CD14-positive monocyte (primary cell): ENCODE measurements around the gene ABHD1. TPM values are rescaled to one million over a fixed set of nuclear protein-coding genes. Genes with fewer than 3 reads are reported as not detected.

Experiments
- DNase-seq, 3 donors: peaks; one replicate each; pipeline ENCODE4 v3.0.0-alpha.2; 2011 to 2022
- H2AFZ ChIP-seq: 2 replicates; pipeline ENCODE4 v1.6.0; 2012; ENCODE audit warnings: mild to moderate bottlenecking, low read depth, low read length, inconsistent platforms; ENCODE audit not compliant: insufficient read depth, poor library complexity, severe bottlenecking
- H3K27ac ChIP-seq, 2 donors: 1 replicate in 1 of 2; 2 replicates in 1 of 2; pipeline ENCODE4 v1.5.1; 2012 to 2013; ENCODE audit warnings: low read length in 2 of 2, control low read depth in 1 of 2, inconsistent platforms in 1 of 2, low read depth in 1 of 2, mild to moderate bottlenecking in 1 of 2
- H3K27me3 ChIP-seq, 2 donors: one replicate each; pipeline versions ENCODE4 v1.6.0 to v1.6.1; 2011 to 2013; ENCODE audit warnings: low read length in 2 of 2; ENCODE audit not compliant: control insufficient read depth in 2 of 2, insufficient read depth in 2 of 2
- H3K36me3 ChIP-seq, 2 donors: replicated peaks in 1 of 2; 1 replicate in 1 of 2; 2 replicates in 1 of 2; pipeline versions ENCODE4 v1.5.1 to v1.6.1; 2012 to 2013; ENCODE audit warnings: low read length in 2 of 2, control low read depth in 1 of 2, inconsistent platforms in 1 of 2, mild to moderate bottlenecking in 1 of 2; ENCODE audit not compliant: insufficient read depth in 2 of 2, control insufficient read depth in 1 of 2
- H3K4me1 ChIP-seq, 2 donors: 1 replicate in 1 of 2; 2 replicates in 1 of 2; pipeline versions ENCODE4 v1.5.1 to v1.6.1; 2012 to 2013; ENCODE audit warnings: low read length in 2 of 2, control low read depth in 1 of 2, inconsistent platforms in 1 of 2, mild to moderate bottlenecking in 1 of 2, moderate library complexity in 1 of 2; ENCODE audit not compliant: insufficient read depth in 2 of 2, control insufficient read depth in 1 of 2
- H3K4me2 ChIP-seq: replicated peaks from 2 replicates; pipeline ENCODE3; 2012; ENCODE audit warnings: low read length, moderate library complexity, mild to moderate bottlenecking; ENCODE audit not compliant: poor library complexity, severe bottlenecking; ENCODE audit errors: extremely low read depth
- H3K4me3 ChIP-seq, 3 experiments: fragments of 200-600 bp in 1 of 3; sonication (generic) in 1 of 3; replicated peaks in 1 of 3; 1 replicate in 2 of 3; 2 replicates in 1 of 3; pipeline ENCODE4 v1.5.1; 2011 to 2013; ENCODE audit warnings: low read length in 3 of 3, mild to moderate bottlenecking in 3 of 3, control low read depth in 2 of 3, low read depth in 2 of 3, inconsistent platforms in 1 of 3, moderate library complexity in 1 of 3
- H3K79me2 ChIP-seq: 2 replicates; pipeline ENCODE4 v1.6.0; 2012; ENCODE audit warnings: mild to moderate bottlenecking, control low read depth, inconsistent platforms, low read length, moderate library complexity; ENCODE audit not compliant: insufficient read depth
- H3K9ac ChIP-seq: 2 replicates; pipeline ENCODE4 v1.6.0; 2017; ENCODE audit warnings: low read length, mild to moderate bottlenecking; ENCODE audit not compliant: insufficient read depth, poor library complexity, severe bottlenecking
- H3K9me3 ChIP-seq, 2 donors: replicated peaks in 1 of 2; 1 replicate in 1 of 2; 2 replicates in 1 of 2; pipeline versions ENCODE4 v1.5.1 to v1.6.1; 2012 to 2013; ENCODE audit warnings: low read length in 2 of 2, control low read depth in 1 of 2; ENCODE audit not compliant: control insufficient read depth in 1 of 2, insufficient read depth in 1 of 2
- H4K20me1 ChIP-seq: 2 replicates; pipeline ENCODE4 v1.6.0; 2012; ENCODE audit warnings: mild to moderate bottlenecking, low read length, control low read depth, moderate library complexity; ENCODE audit not compliant: insufficient read depth
- H3K27ac Mint-ChIP-seq, 7 donors: one replicate each; pipeline ENCODE4 v1.8.0; 2020; ENCODE audit warnings: mild to moderate bottlenecking in 7 of 7, mixed read lengths in 7 of 7, moderate library complexity in 6 of 7, inconsistent platforms in 2 of 7
- H3K27me3 Mint-ChIP-seq, 3 donors: one replicate each; pipeline ENCODE4 v1.8.0; 2021 to 2022; ENCODE audit warnings: low read depth in 3 of 3, mild to moderate bottlenecking in 3 of 3, mixed read lengths in 3 of 3, moderate library complexity in 3 of 3, inconsistent platforms in 1 of 3
- H3K36me3 Mint-ChIP-seq, 2 donors: one replicate each; pipeline ENCODE4 v1.8.0; 2020; ENCODE audit warnings: mixed read lengths in 2 of 2, inconsistent platforms in 1 of 2, mild to moderate bottlenecking in 1 of 2
- H3K4me1 Mint-ChIP-seq: one replicate; pipeline ENCODE4 v1.8.0; 2020; ENCODE audit warnings: mild to moderate bottlenecking, mixed read lengths
- H3K4me3 Mint-ChIP-seq, 2 donors: one replicate each; pipeline ENCODE4 v1.8.0; 2020; ENCODE audit warnings: mild to moderate bottlenecking in 2 of 2, mixed read lengths in 2 of 2, moderate library complexity in 1 of 2
- H3K9me3 Mint-ChIP-seq, 7 donors: one replicate each; pipeline ENCODE4 v1.8.0; 2020 to 2022; ENCODE audit warnings: mixed read lengths in 7 of 7, mild to moderate bottlenecking in 6 of 7, moderate library complexity in 6 of 7, inconsistent platforms in 2 of 7
- WGBS: methylation state at CpG from one replicate; pipeline ENCODE4 v1.1.5; 2013; ENCODE audit warnings: missing lambda C conversion rate; ENCODE audit not compliant: insufficient coverage; 5-methylcytosine and 5-hydroxymethylcytosine counted together
- intact Hi-C, 2 donors: fragments of 100-400 bp; cut with micrococcal nuclease; formaldehyde crosslinking; loops; one replicate each; pipeline versions ENCODE4 v1.15.0 to v1.15.1; 2023
- polyA plus RNA-seq, 3 donors: library from polyadenylated mRNA; depleted of rRNA in 1 of 3; unstranded in 2 of 3; stranded (reverse) in 1 of 3; fragments of 300-500 nt in 2 of 3; fragments of >200 nt in 1 of 3; fragmentation: Illumina TruSeq in 2 of 3; gene quantifications; 1 replicate in 2 of 3; 2 replicates in 1 of 3; pipeline ENCODE4 v1.2.3, GENCODE V29; 2012 to 2021
- TF ChIP-seq, protein P1 (sequence below): fragments of 200-600 bp; IDR thresholded peaks from one replicate; pipeline ENCODE4 v1.8.0; 2022; ENCODE audit warnings: antibody characterized with exemption, mild to moderate bottlenecking

ABHD1 gene
- polyA plus RNA-seq, 3 donors, result 0.08 to 1.2 (median 0.25) TPM

DNA sequence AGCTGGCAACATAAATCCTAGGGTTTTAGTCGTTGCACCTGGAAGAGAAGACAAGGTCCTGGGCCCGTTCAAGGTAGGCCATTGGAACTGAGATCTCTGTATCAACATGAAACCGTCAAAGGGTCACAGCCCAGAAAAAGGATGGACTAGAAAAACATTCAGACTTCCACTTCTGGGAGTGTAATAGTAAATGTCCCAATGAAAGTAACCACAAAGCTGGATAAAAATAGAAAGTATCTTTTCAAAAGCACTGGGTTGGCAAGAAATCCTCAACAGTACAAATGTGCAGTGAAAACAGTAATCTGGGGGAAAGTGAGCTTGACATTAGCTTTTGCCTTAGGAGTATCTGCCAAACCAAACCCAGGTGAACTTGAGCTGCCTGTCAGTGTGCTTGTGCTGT, 17.6 kb upstream of the ABHD1 start:
- no peak for DNase-seq
- H3K4me1 Mint-ChIP-seq, result no peaks in the 10 kb centered on the region
- H3K27ac ChIP-seq, result no peak overlapping the region
- H3K9me3 Mint-ChIP-seq, result no peaks in the 10 kb centered on the region
- no peaks in the 10 kb centered on the region for H4K20me1 ChIP-seq
- no peaks in the 10 kb centered on the region for H3K9me3 ChIP-seq
- no peaks in the 10 kb centered on the region for H3K36me3 Mint-ChIP-seq
- no peak overlapping the region for H3K4me3 Mint-ChIP-seq
- H3K27ac Mint-ChIP-seq, result no peak overlapping the region
- no peak overlapping the region for H2AFZ ChIP-seq
- no peaks in the 10 kb centered on the region for H3K36me3 ChIP-seq
- 80% methylated on average over 1 of the region's 3 CpGs for WGBS
- intact Hi-C loops, result no loop called here
- no peak overlapping the region for H3K4me3 ChIP-seq
- H3K4me2 ChIP-seq, result no peak overlapping the region
- H3K27me3 ChIP-seq, result no peaks in the 10 kb centered on the region
- H3K9ac ChIP-seq, result no peak overlapping the region
- H3K79me2 ChIP-seq, result no peaks in the 10 kb centered on the region
- H3K4me1 ChIP-seq, result no peaks in the 10 kb centered on the region
- TF ChIP-seq, protein P1, sequence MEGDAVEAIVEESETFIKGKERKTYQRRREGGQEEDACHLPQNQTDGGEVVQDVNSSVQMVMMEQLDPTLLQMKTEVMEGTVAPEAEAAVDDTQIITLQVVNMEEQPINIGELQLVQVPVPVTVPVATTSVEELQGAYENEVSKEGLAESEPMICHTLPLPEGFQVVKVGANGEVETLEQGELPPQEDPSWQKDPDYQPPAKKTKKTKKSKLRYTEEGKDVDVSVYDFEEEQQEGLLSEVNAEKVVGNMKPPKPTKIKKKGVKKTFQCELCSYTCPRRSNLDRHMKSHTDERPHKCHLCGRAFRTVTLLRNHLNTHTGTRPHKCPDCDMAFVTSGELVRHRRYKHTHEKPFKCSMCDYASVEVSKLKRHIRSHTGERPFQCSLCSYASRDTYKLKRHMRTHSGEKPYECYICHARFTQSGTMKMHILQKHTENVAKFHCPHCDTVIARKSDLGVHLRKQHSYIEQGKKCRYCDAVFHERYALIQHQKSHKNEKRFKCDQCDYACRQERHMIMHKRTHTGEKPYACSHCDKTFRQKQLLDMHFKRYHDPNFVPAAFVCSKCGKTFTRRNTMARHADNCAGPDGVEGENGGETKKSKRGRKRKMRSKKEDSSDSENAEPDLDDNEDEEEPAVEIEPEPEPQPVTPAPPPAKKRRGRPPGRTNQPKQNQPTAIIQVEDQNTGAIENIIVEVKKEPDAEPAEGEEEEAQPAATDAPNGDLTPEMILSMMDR, result no peak
- H3K27me3 Mint-ChIP-seq, result peaks cover 0 to 4% (median 4%) of the 10 kb centered on the region in 3 donors

DNA sequence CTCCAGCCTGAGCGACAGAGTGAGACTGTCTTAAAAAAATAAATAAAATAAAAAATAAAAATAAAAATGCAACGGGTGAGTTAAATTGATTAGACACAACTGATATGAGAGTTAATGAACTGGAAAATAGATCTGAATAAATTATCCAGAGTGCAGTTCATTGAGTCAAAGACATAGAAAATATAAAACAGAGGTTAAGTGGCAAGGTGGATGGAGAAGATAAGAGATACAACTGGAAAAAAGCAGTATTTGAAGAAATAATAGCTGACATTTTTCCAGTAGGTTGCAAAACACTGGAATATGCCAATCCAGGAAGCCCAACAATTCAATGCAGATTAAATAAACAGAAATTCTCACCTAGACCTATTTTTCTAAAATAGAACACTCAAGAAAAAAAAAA, 15.4 kb upstream of the ABHD1 start:
- H3K27ac ChIP-seq, result no peak overlapping the region
- no peak overlapping the region for H2AFZ ChIP-seq
- H3K27me3 Mint-ChIP-seq, result peaks cover 0 to 4% (median 4%) of the 10 kb centered on the region in 3 donors
- H3K27me3 ChIP-seq, result no peaks in the 10 kb centered on the region
- DNase-seq, result no peak
- H3K4me3 ChIP-seq, result no peak overlapping the region
- no peaks in the 10 kb centered on the region for H3K9me3 ChIP-seq
- no peaks in the 10 kb centered on the region for H4K20me1 ChIP-seq
- no peaks in the 10 kb centered on the region for H3K4me1 Mint-ChIP-seq
- no peak overlapping the region for H3K4me2 ChIP-seq
- H3K79me2 ChIP-seq, result no peaks in the 10 kb centered on the region
- H3K36me3 Mint-ChIP-seq, result no peaks in the 10 kb centered on the region
- WGBS, result no CpG with 5 or more reads among the region's 2 CpGs
- H3K4me3 Mint-ChIP-seq, result no peak overlapping the region
- intact Hi-C loops, result no loop called here
- H3K9ac ChIP-seq, result no peak overlapping the region
- no peaks in the 10 kb centered on the region for H3K4me1 ChIP-seq
- H3K27ac Mint-ChIP-seq, result no peak overlapping the region
- TF ChIP-seq, protein P1, result no peak
- H3K9me3 Mint-ChIP-seq, result no peaks in the 10 kb centered on the region
- no peaks in the 10 kb centered on the region for H3K36me3 ChIP-seq
